ENCODE data around the gene DMPK.

DNA sequence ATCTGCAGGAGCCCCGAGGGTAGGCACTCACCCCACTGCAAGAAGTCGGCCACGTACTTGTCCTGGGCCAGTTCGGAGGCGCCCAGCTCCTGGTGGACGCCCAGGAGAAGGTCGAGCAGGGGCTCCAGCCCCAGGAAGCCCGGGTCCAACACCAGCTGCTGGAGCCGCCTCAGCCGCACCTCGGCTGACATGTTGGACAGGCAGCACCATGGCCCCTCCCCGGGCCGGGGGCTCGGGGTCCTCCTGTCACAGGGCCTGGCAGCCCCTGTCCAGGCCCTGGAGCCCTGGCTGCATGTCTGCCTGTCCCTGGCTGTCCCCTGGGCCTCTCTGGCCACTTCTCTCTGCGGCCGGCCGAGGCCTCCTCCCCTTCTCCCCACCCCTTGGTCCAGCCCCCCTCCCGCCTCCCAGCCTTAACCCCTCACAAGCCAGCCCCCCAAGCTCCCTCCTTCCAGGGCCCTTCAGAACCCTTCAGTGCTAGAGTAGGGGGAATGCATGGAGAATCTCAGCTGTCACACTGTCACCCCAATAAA lies at the start of gene DMPK:
- TF ChIP-seq, protein P1, sequence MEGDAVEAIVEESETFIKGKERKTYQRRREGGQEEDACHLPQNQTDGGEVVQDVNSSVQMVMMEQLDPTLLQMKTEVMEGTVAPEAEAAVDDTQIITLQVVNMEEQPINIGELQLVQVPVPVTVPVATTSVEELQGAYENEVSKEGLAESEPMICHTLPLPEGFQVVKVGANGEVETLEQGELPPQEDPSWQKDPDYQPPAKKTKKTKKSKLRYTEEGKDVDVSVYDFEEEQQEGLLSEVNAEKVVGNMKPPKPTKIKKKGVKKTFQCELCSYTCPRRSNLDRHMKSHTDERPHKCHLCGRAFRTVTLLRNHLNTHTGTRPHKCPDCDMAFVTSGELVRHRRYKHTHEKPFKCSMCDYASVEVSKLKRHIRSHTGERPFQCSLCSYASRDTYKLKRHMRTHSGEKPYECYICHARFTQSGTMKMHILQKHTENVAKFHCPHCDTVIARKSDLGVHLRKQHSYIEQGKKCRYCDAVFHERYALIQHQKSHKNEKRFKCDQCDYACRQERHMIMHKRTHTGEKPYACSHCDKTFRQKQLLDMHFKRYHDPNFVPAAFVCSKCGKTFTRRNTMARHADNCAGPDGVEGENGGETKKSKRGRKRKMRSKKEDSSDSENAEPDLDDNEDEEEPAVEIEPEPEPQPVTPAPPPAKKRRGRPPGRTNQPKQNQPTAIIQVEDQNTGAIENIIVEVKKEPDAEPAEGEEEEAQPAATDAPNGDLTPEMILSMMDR (IDR thresholded peaks at IDR 0.05; ENCODE audit: insufficient read depth, low read length, poor library complexity, severe bottlenecking), result no peak
- no peak for TF ChIP-seq EZH2phosphoT487 (conservative IDR thresholded peaks at IDR 0.05; ENCODE audit: low read length)
